ENCODE measurements around the gene NF1. TPM values are rescaled to one million over a fixed set of nuclear protein-coding genes. Genes with fewer than 3 reads are reported as not detected.
"Not testable (repeated sequence)": the region's sequence is repeated elsewhere in the genome, so short reads cannot be mapped to it uniquely, and the experiment has no call there.

The NF1 gene
- total RNA-seq, 4 donors from 2014 or later = 40.9 to 64.8 (median 44.5) TPM

GRCh38 chr17:31152271-31152670, 57.5 kb downstream of the NF1 start:
- Histone ChIP-seq H3K4me3 (no peak overlapping the region), H3K27ac (replicated peaks in 1 of 4) (no peak overlapping the region), H3K4me1 (peaks cover 0 to 3% (median 0%) of the 10 kb centered on the region in 4 donors), H3K9me3 (no peaks in the 10 kb centered on the region), H3K36me3 (peaks cover 0 to 12% (median 4%) of the 10 kb centered on the region in 4 donors), H3K27me3 (no peaks in the 10 kb centered on the region)
- intact Hi-C loops (cut with DNase I) = no loop called here
- 96% methylated on average over 1 of the region's 1 CpG for WGBS
- TF ChIP-seq, protein P1, sequence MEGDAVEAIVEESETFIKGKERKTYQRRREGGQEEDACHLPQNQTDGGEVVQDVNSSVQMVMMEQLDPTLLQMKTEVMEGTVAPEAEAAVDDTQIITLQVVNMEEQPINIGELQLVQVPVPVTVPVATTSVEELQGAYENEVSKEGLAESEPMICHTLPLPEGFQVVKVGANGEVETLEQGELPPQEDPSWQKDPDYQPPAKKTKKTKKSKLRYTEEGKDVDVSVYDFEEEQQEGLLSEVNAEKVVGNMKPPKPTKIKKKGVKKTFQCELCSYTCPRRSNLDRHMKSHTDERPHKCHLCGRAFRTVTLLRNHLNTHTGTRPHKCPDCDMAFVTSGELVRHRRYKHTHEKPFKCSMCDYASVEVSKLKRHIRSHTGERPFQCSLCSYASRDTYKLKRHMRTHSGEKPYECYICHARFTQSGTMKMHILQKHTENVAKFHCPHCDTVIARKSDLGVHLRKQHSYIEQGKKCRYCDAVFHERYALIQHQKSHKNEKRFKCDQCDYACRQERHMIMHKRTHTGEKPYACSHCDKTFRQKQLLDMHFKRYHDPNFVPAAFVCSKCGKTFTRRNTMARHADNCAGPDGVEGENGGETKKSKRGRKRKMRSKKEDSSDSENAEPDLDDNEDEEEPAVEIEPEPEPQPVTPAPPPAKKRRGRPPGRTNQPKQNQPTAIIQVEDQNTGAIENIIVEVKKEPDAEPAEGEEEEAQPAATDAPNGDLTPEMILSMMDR (IDR thresholded peaks at IDR 0.05) = no peak
- TF ChIP-seq EP300 (IDR thresholded peaks at IDR 0.05) = no peak
- TF ChIP-seq POLR2AphosphoS5 (IDR thresholded peaks at IDR 0.05) = no peak
- TF ChIP-seq POLR2A (IDR thresholded peaks at IDR 0.05; ENCODE audit: low read depth) = no peak
- no peak for DNase-seq (ENCODE audit: extremely low spot score)

- H3K4me3 ChIP-seq = no peak overlapping the region
- H3K4me1 ChIP-seq = no peaks in the 10 kb centered on the region
- intact Hi-C loops (cut with DNase I) = no loop called here
- no peak for DNase-seq (ENCODE audit: extremely low spot score)
- H3K36me3 ChIP-seq = peaks cover 0 to 17% (median 7%) of the 10 kb centered on the region in 4 donors
- H3K9me3 ChIP-seq = no peaks in the 10 kb centered on the region
- no peak for TF ChIP-seq POLR2AphosphoS5 (IDR thresholded peaks at IDR 0.05)
- no peak for TF ChIP-seq POLR2A (IDR thresholded peaks at IDR 0.05; ENCODE audit: low read depth)
- TF ChIP-seq, protein P1 (IDR thresholded peaks at IDR 0.05) = no peak
- no peak for TF ChIP-seq EP300 (IDR thresholded peaks at IDR 0.05)
- 80% methylated on average over 1 of the region's 1 CpG for WGBS
- no peaks in the 10 kb centered on the region for H3K27me3 ChIP-seq
- no peak overlapping the region for H3K27ac ChIP-seq (replicated peaks in 1 of 4)
These were observed 60.5 kb downstream of the NF1 start for GRCh38 chr17:31155208-31155810.

DNA sequence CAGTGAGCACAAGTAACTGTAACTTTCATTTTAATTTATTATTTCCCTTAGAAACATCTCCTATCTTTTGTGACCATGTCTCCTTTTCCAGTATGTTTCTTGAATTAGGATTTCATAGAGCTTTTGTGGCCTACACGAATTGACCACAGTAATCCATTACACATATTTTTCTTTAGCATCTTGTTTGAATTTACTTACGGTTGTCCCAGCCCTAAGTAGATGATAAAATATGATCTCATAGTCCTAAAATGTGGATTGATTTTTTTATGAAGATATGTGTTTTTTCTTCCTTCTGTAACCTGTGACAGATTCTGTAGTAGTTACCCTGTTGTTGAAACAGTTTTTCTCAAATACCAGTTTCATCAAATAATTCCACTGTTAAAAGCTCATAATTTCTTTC, 61.5 kb downstream of the NF1 start:
- no peaks in the 10 kb centered on the region for H3K4me1 ChIP-seq
- no peaks in the 10 kb centered on the region for H3K9me3 ChIP-seq
- intact Hi-C loops (cut with DNase I) = no loop called here
- H3K36me3 ChIP-seq = peaks cover 0 to 21% (median 8%) of the 10 kb centered on the region in 4 donors
- TF ChIP-seq EP300 (IDR thresholded peaks at IDR 0.05) = no peak
- TF ChIP-seq POLR2AphosphoS5 (IDR thresholded peaks at IDR 0.05) = no peak
- no peak for TF ChIP-seq POLR2A (IDR thresholded peaks at IDR 0.05; ENCODE audit: low read depth)
- TF ChIP-seq, protein P1 (IDR thresholded peaks at IDR 0.05) = no peak
- H3K27ac ChIP-seq (replicated peaks in 1 of 4) = no peak overlapping the region
- H3K4me3 ChIP-seq = no peak overlapping the region
- WGBS = 80% methylated on average over 2 of the region's 2 CpGs
- DNase-seq (ENCODE audit: extremely low spot score) = no peak
- H3K27me3 ChIP-seq = no peaks in the 10 kb centered on the region

GRCh38 chr17:31156864-31157263, 62.1 kb downstream of the NF1 start:
- intact Hi-C loops (cut with DNase I); H3K4me3 ChIP-seq; H3K27me3 ChIP-seq; H3K27ac ChIP-seq (replicated peaks in 1 of 4); H3K4me1 ChIP-seq; DNase-seq (ENCODE audit: extremely low spot score); H3K9me3 ChIP-seq: not testable (repeated sequence)
- peaks cover 0 to 21% (median 8%) of the 10 kb centered on the region in 4 donors for H3K36me3 ChIP-seq
- 93% methylated on average over 6 of the region's 6 CpGs for WGBS

DNA sequence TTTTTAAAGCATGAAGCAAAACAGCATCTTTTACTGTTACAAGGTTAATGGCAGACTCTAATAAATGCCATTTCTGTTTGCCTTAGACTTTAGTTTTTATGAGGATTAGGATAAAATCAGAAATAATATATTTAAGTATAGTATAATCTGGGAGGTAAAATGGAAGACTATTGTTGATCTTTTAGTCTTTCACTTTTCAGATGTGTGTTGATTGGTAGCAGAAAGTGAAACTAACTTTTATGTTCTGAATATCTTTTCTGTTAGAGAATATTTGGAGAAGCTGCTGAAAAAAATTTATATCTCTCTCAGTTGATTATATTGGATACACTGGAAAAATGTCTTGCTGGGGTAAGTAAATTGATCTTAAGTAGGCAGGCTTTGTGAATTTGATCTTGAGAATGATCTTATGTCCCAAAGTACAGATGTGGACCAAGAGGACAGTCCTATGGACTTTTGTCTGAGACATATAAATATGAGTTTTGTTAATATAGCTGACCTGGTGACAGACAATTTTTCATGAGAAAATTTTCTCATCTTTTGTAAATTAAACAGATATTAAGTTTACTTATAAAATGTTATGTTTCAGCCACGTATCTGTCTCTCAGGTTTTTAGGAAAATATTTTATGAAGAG, 64.1 kb downstream of the NF1 start:
- no peak overlapping the region for H3K27ac ChIP-seq (replicated peaks in 1 of 4)
- no peaks in the 10 kb centered on the region for H3K27me3 ChIP-seq
- WGBS = 73% methylated on average over 1 of the region's 1 CpG
- no peaks in the 10 kb centered on the region for H3K9me3 ChIP-seq
- intact Hi-C loops (cut with DNase I) = no loop called here
- no peak for TF ChIP-seq POLR2A (IDR thresholded peaks at IDR 0.05; ENCODE audit: low read depth)
- TF ChIP-seq POLR2AphosphoS5 (IDR thresholded peaks at IDR 0.05) = no peak
- no peak for TF ChIP-seq EP300 (IDR thresholded peaks at IDR 0.05)
- TF ChIP-seq, protein P1 (IDR thresholded peaks at IDR 0.05) = no peak
- H3K4me1 ChIP-seq = no peaks in the 10 kb centered on the region
- peaks cover 0 to 29% (median 11%) of the 10 kb centered on the region in 4 donors for H3K36me3 ChIP-seq
- no peak for DNase-seq (ENCODE audit: extremely low spot score)
- H3K4me3 ChIP-seq = no peak overlapping the region
